Mucosa of stomach (tissue), 1 donor: ENCODE results near the gene SPC24.
"Not testable (repeated sequence)": the region's sequence is repeated elsewhere in the genome, so short reads cannot be mapped to it uniquely, and the experiment has no call there.

Experiments used
- H3K27me3 ChIP-seq: one replicate; pipeline ENCODE4 v1.7.0; 2013; ENCODE audit warnings: mild to moderate bottlenecking, low read length; ENCODE audit not compliant: control insufficient read depth, insufficient read depth
- H3K36me3 ChIP-seq: one replicate; pipeline ENCODE4 v1.7.0; 2013; ENCODE audit warnings: low read length; ENCODE audit not compliant: control insufficient read depth, insufficient read depth
- H3K4me1 ChIP-seq: one replicate; pipeline ENCODE4 v1.7.0; 2013; ENCODE audit warnings: mild to moderate bottlenecking, low read length; ENCODE audit not compliant: control insufficient read depth, insufficient read depth
- H3K4me3 ChIP-seq: one replicate; pipeline ENCODE4 v1.7.0; 2013; ENCODE audit warnings: low read length
- H3K9ac ChIP-seq: one replicate; pipeline ENCODE4 v1.7.0; 2013; ENCODE audit warnings: mild to moderate bottlenecking, low read length, moderate library complexity
- H3K9me3 ChIP-seq: one replicate; pipeline ENCODE4 v1.7.0; 2013; ENCODE audit warnings: mild to moderate bottlenecking, low read length, moderate library complexity; ENCODE audit not compliant: control insufficient read depth
- donor health status: Pancreatic carcinoma.

Gene SPC24

DNA sequence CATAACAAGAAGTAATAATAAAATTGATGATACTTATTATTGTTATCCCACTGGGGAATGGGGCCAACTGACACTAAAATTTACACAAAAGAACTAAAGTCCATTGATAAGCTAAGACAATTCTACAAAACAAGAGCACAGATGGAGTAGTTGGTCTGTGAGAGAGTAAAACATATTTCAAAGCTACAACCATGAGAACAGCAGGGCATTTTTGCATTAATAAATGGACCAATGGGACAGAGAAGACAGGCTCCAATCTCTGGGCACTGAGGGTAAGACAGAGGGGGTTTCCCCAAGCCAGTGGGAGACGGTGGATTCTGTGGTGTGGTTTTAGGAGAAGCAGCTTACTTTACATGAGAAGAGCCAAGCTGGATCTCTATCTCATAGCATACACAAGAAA is 27.4 kb upstream of the SPC24 start:
- H3K9me3 ChIP-seq = no peaks in the 10 kb centered on the region
- H3K4me3 ChIP-seq = no peak overlapping the region
- H3K9ac ChIP-seq = no peak overlapping the region
- peaks cover 45% of the 10 kb centered on the region for H3K4me1 ChIP-seq
- no peaks in the 10 kb centered on the region for H3K27me3 ChIP-seq
- H3K36me3 ChIP-seq = no peaks in the 10 kb centered on the region

DNA sequence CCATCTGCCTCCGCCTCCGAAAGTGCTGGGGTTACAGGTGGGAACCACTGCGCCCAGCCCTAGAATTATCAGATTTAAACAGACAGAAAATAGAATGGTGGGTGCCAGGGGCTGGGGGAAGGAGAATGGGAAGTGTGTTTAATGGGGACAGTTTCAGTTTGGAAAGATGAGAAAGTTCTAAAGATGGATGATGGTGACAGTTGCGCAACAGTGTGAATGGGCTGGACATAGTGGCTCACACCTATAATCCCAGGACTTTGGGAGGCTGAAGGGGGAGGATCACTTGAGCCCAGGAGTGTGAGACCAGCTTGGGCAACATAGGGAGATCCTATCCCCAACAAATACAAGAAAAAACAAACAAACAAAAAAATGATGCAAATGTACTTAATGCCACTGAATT is 25.9 kb upstream of the SPC24 start:
- no peak overlapping the region for H3K9ac ChIP-seq
- no peak overlapping the region for H3K4me3 ChIP-seq
- H3K9me3 ChIP-seq = no peaks in the 10 kb centered on the region
- no peaks in the 10 kb centered on the region for H3K27me3 ChIP-seq
- peaks cover 34% of the 10 kb centered on the region for H3K4me1 ChIP-seq
- peaks cover 3% of the 10 kb centered on the region for H3K36me3 ChIP-seq

DNA sequence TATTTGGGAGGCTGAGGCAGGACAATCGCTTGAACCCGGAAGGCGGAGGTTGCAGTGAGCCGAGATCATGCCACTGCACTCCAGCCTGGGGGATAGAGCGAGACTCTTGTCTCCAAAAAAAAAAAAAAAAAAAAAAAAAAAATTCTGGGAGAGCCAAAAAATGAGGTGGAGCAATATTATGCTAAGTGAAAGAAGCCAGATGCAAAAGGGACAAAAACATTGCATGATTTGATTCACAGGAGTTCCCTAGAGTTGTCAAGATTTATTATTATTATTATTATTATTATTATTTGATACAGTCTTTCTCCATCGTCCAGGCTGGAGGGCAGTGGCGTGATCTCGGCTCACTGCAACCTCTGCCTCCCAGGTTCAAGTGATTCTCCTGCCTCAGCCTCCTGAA is 25.4 kb upstream of the SPC24 start:
- H3K36me3 ChIP-seq, H3K27me3 ChIP-seq, H3K4me3 ChIP-seq, H3K9ac ChIP-seq, H3K9me3 ChIP-seq: not testable (repeated sequence)
- peaks cover 32% of the 10 kb centered on the region for H3K4me1 ChIP-seq

DNA sequence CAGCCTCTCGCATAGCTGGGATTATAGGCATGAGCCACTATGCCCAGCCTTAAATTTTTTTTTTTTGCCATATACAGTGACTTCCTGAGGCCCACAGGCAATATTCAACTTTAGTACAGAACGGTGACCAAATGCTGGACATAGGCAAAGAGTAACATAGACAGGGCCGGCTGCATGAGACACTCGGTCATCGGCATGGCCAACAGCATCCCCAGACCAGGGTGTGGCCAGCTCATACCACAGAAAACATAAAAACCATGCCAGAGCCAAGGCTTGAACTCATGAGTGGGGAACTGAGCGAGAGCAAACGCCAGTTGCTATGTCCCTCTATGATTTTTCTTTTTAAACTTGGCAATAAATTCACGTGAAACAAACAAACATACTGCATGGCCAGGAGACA is 24.8 kb upstream of the SPC24 start:
- Histone ChIP-seq H3K9ac (peak overlapping the region; percentile 33), H3K4me1 (peaks cover 27% of the 10 kb centered on the region), H3K36me3 (peaks cover 5% of the 10 kb centered on the region), H3K4me3 (no peak overlapping the region), H3K27me3 (no peaks in the 10 kb centered on the region), H3K9me3 (no peaks in the 10 kb centered on the region)

DNA sequence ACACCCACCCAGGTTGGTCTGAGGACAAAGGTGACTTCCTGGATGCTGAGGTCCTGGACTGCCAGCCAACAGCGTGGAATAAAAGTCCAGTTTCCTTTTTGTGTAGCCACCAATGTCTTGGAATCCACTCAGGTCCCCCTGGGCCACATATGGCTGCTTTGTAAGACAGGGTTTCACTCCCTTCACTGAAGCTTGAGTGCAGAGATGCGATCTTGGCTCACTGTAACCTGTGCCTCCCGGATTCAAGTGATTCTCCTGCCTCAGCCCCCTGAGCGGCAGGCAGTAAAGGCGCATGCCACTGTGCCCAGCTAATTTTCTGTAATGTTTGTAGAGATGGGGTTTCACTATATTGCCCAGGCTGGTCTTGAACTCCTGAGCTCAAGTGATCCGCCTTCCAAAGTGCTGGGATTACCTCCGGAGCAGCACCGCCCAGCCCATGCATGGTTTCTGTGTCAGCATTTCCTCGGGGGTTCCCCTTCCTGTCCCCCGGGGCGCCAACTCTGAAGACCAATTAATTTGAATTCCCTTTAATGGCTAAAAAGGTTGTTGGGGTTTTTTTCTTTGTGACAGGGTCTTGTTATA is 24.2 kb upstream of the SPC24 start:
- peaks cover 5% of the 10 kb centered on the region for H3K36me3 ChIP-seq

DNA sequence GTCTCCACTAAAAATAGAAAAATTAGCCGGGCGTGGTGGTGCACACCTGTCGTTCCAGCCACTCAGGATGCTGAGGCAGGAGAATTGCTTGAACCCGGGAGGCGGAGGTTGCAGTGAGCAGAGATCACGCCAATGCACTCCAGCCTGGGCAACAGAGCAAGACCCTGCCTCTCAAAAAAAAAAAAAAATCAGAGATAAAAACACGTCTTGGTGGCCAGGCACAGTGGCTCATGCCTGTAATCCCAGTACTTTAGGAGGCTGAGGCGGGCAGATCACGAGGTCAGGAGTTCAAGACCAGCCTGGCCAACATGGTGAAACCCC is 23.5 kb upstream of the SPC24 start:
- not testable (repeated sequence) for H3K27me3 ChIP-seq, H3K4me3 ChIP-seq, H3K9me3 ChIP-seq, H3K9ac ChIP-seq, H3K36me3 ChIP-seq
- peaks cover 14% of the 10 kb centered on the region for H3K4me1 ChIP-seq

More for the DNA sequence above, 24.2 kb upstream of the SPC24 start:
- Histone ChIP-seq H3K27me3 (no peaks in the 10 kb centered on the region), H3K9me3 (no peaks in the 10 kb centered on the region), H3K4me1 (peaks cover 21% of the 10 kb centered on the region), H3K9ac (peak overlapping the region; percentile 33), H3K4me3 (no peak overlapping the region)

DNA sequence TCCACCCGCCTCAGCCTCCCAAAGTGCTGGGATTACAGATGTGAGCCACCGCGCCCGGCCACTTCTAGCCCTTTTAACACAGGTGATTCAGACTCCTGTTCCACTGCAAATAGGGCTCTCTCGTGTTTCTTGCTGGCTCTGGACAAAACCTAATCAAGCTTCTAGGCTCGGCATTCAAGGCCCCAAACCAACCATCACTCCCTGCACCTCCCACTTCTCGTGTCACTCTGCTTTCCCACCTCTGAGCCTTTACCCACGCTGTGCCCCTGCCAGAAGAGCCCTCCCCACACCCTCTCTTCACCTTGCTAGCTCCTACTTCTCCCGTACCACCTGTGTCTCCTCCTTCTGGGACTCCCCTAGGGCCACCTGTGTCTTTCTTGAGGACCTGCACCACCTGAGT is 22.0 kb upstream of the SPC24 start:
- H3K36me3 ChIP-seq = peaks cover 18% of the 10 kb centered on the region
- no peak overlapping the region for H3K9ac ChIP-seq
- no peak overlapping the region for H3K4me3 ChIP-seq
- H3K27me3 ChIP-seq = no peaks in the 10 kb centered on the region
- H3K9me3 ChIP-seq = no peaks in the 10 kb centered on the region
- H3K4me1 ChIP-seq = peaks cover 11% of the 10 kb centered on the region

DNA sequence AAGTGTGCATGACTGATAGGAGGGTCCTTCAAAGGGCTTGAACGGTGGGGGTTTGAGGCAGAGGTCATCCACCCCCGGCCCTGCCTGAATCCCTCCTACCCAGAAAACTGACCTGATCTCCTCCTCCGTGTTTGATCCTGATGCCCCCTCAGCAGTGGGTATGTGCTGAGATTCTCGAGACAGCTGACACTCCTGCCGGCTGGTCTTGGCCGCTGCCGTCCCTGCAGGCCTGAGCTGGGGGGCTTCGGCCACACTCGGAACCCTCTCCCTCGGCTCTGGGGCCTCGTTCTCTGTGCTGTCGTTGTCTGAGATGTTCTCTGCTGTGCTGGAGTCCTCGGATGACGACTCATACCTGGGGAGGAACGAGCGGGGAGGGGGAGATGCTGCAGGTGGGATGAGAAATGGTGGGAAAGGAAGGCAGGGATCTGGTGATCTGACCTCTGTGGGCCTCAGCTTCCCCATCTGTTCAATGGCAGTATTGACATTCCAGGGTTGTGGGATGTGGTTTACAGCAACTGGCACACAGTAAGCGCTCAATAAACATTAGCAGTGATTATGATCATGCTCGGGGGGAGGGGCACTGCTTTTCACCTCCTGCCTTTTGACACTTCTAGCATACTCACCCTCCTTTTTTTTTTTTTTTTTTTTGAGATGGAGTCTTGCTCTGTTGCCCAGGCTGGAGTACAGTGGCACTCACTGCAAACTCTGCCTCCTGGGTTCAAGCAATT is 21.0 kb upstream of the SPC24 start:
- Histone ChIP-seq H3K9me3 (no peaks in the 10 kb centered on the region), H3K27me3 (no peaks in the 10 kb centered on the region), H3K4me1 (peaks cover 11% of the 10 kb centered on the region), H3K9ac (no peak overlapping the region), H3K4me3 (no peak overlapping the region), H3K36me3 (peaks cover 21% of the 10 kb centered on the region)

DNA sequence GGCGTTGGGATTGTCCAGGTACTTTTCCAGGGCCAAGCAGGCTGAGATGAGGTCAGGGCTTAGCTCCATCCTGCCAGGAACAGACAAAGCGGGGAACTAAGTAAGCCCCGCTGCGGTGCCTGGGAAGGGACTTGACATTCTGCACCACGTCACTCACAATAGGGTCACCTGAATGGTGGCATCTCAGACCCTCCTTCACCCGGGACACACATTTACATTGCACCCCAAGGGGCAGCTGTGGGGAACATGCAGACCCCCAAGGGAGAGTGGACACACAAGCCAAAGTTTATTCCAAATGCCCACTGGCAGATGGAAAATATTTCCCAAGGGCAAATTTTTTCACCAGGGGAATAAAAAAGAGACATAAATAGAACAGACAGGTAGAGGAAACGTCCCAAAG is 20.3 kb upstream of the SPC24 start:
- H3K36me3 ChIP-seq = peaks cover 21% of the 10 kb centered on the region
- H3K9ac ChIP-seq = no peak overlapping the region
- no peaks in the 10 kb centered on the region for H3K9me3 ChIP-seq
- H3K4me1 ChIP-seq = peaks cover 11% of the 10 kb centered on the region
- no peaks in the 10 kb centered on the region for H3K27me3 ChIP-seq
- H3K4me3 ChIP-seq = no peak overlapping the region

DNA sequence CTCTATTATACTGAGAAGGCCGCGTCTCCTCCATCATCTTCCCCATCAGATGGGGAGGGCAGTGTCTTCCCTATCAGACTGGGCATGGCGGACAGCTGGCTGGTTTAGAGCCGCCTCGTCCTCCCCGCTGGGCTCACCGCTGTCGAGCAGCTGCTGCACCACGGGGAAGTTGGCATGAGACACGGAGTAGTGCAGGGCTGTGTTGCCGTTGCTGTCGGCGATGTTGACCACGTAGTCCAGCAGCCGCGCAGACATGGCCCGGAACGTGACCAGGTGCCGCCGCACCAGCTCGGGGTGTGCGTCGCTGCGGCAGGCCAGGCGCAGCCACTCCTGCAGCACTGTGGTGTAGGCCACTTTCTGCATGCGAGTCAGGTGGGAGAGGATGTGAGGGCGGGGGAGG is 18.8 kb upstream of the SPC24 start:
- Histone ChIP-seq H3K4me3 (no peak overlapping the region), H3K4me1 (peaks cover under 1% of the 10 kb centered on the region), H3K36me3 (peaks cover 27% of the 10 kb centered on the region), H3K9me3 (no peaks in the 10 kb centered on the region), H3K27me3 (no peaks in the 10 kb centered on the region), H3K9ac (no peak overlapping the region)

DNA sequence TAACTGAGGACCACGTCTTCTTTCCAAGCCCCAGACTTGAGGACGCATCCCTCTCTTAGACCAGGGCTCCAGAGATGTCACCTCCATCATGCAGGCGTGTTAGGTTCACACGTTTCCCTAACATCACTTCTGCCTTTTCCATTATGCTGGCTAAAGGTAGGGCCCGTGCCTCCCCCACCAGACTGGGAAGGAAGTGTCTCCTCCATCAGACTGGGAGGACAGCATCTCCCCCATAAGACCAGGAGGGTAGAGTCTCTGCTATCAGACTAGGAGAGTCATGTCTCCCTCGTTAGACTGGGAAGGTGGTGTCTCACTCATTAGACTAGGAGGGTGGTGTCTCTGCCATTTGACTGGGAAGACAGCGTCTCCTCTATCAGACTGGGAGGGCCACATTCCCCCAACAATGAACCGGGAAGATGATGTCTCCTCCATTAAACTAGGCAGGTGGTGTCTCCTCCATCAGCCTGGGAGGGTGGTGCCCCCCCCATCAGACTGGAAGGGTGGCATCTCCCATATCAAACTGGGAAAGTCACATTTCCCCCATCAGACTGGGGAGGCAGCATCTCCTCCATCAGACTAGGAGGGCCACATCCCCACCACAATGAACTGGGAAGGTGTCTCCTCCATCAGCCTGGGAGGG is 18.1 kb upstream of the SPC24 start:
- Histone ChIP-seq H3K4me1 (no peaks in the 10 kb centered on the region), H3K27me3 (no peaks in the 10 kb centered on the region), H3K4me3 (no peak overlapping the region), H3K9ac (no peak overlapping the region), H3K9me3 (no peaks in the 10 kb centered on the region), H3K36me3 (peaks cover 27% of the 10 kb centered on the region)

DNA sequence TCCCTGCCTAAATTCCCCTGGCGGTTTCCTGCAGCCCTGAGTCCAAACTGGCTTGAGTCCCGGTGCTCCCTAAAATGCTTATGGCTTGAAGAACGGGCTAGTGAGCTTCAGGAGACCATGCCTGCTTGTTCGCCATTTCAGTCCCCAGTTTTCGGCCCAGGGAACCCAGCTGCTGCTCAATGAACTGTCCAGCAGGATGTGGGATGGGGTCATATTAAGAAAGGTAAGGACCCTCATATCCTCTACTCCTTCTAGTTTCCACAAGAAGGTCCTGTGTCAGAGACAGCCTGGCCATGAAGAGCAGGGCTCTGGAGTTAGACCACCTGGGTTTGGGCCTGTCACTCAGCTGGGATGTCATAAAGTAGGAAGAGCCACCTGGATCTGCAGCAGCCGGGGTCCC is 17.0 kb upstream of the SPC24 start:
- H3K27me3 ChIP-seq = no peaks in the 10 kb centered on the region
- peaks cover 27% of the 10 kb centered on the region for H3K36me3 ChIP-seq
- no peak overlapping the region for H3K9ac ChIP-seq
- H3K9me3 ChIP-seq = no peaks in the 10 kb centered on the region
- no peaks in the 10 kb centered on the region for H3K4me1 ChIP-seq
- H3K4me3 ChIP-seq = no peak overlapping the region
